ENCODE measurements around the gene ZNF746. TPM values are rescaled to one million over a fixed set of nuclear protein-coding genes. Genes with fewer than 3 reads are reported as not detected.
A peak's percentile ranks its signal among the peaks of the same experiment; 100 is the strongest.

ZNF746 gene
- total RNA-seq, 1 donor from 2014 or later: 20.2 TPM

DNA sequence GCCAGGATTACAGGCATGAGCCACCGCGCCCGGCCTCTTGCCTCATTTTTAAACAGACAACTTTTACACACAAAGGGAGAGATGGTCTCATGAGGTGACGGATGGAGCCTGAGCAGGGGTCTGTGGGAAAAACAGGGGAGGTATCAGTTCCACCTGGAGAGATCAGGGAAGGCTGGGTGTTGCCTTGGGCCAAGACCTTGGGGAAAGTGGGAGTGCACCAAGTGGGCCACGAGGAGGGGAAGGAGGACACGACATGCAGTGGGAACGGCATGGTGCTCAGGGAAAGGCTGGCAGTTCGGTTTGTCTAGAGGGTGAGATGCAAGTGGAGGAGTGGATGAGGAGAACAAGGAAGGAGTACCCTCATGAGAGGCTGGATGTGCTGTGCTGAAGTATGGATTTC is 27.8 kb downstream of the ZNF746 start:
- H3K9me3 Mint-ChIP-seq: peaks cover 6% of the 10 kb centered on the region
- DNase-seq (ENCODE audit: extremely low spot score, unreplicated experiment): peak; percentile 39
- peak overlapping the region; percentile 43 for H3K27ac Mint-ChIP-seq
- TF ChIP-seq, protein P1, sequence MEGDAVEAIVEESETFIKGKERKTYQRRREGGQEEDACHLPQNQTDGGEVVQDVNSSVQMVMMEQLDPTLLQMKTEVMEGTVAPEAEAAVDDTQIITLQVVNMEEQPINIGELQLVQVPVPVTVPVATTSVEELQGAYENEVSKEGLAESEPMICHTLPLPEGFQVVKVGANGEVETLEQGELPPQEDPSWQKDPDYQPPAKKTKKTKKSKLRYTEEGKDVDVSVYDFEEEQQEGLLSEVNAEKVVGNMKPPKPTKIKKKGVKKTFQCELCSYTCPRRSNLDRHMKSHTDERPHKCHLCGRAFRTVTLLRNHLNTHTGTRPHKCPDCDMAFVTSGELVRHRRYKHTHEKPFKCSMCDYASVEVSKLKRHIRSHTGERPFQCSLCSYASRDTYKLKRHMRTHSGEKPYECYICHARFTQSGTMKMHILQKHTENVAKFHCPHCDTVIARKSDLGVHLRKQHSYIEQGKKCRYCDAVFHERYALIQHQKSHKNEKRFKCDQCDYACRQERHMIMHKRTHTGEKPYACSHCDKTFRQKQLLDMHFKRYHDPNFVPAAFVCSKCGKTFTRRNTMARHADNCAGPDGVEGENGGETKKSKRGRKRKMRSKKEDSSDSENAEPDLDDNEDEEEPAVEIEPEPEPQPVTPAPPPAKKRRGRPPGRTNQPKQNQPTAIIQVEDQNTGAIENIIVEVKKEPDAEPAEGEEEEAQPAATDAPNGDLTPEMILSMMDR (conservative IDR thresholded peaks at IDR 0.05): no peak
- no peak overlapping the region for H3K4me3 Mint-ChIP-seq
- no peaks in the 10 kb centered on the region for H3K4me1 Mint-ChIP-seq (ENCODE audit: unreplicated experiment)
- no peaks in the 10 kb centered on the region for H3K27me3 Mint-ChIP-seq
- H3K36me3 Mint-ChIP-seq: peaks cover 30% of the 10 kb centered on the region

DNA sequence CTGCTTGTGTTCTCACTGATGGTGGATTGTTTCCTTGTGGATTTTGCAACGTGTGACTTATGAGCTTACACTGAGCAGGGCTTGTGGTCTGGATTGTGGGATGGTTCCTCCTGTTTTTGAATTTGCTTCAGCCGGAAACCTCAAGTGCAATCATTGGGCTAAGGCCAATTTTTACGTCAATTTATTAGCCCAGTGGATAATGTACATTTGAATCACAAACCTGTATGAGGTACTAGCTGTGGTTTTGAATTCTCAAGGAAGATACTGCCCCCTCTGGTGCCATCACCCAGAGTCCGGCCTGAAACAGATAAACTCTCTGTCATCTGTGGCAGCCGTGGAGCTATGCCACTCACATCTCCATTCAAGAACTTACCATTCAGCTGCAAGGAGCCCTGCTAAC is 29.4 kb downstream of the ZNF746 start:
- H3K4me3 Mint-ChIP-seq: no peak overlapping the region
- DNase-seq (ENCODE audit: extremely low spot score, unreplicated experiment): no peak
- peaks cover 4% of the 10 kb centered on the region for H3K27me3 Mint-ChIP-seq
- H3K27ac Mint-ChIP-seq: no peak overlapping the region
- H3K36me3 Mint-ChIP-seq: peaks cover 26% of the 10 kb centered on the region
- peaks cover 6% of the 10 kb centered on the region for H3K9me3 Mint-ChIP-seq
- no peaks in the 10 kb centered on the region for H3K4me1 Mint-ChIP-seq (ENCODE audit: unreplicated experiment)
- TF ChIP-seq, protein P1 (conservative IDR thresholded peaks at IDR 0.05): no peak

DNA sequence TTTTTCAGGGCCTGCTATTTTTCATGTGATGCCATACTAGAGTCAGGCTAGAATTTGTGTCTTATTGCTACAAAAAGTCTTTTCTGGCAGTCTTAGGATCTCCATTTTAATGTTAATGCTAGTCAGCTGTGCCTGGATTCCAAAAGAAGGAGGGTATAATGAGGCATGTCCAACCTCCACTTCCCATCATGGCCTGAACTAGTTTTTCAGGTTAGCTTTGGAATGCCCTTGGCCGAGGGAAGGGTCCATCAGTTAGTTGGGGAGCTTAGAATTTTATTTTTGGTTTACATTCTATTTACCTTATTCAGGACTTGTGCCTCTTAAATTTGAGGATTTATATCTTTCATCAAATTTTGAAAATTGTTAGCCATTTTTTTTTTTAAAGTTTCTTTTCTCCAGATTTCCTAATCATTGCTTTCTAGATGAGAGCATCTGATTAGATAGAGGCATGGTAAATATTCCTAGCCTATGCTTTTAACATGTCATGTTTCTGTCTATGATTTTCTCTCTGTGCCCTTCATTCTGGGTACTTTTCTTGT is 30.2 kb downstream of the ZNF746 start:
- Mint-ChIP-seq H3K4me3 (peak overlapping the region; percentile 53), H3K4me1 (ENCODE audit: unreplicated experiment) (no peaks in the 10 kb centered on the region), H3K36me3 (peaks cover 18% of the 10 kb centered on the region), H3K9me3 (peaks cover 6% of the 10 kb centered on the region), H3K27me3 (peaks cover 5% of the 10 kb centered on the region), H3K27ac (peak overlapping the region; percentile 74)
- TF ChIP-seq, protein P1 (conservative IDR thresholded peaks at IDR 0.05): no peak
- no peak for DNase-seq (ENCODE audit: extremely low spot score, unreplicated experiment)

DNA sequence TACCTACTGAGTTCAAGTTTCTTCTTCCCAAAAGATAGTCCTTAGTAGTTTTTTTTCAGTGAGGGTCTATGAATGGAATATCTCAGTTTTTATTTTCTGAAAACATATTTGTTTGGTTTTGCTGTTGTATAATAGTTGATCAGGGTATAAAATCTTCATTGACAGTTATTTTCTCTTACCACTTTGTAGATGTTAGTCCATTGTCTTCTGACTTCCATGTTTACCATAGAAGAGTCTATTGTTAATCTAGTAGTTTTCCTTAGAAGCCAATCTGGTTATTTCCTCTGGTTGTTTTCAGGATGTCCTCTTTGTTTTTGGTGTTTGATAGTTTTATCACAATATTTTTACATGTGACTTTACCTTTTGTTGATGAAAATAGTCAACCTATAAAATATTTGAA is 31.2 kb downstream of the ZNF746 start:
- no peak for DNase-seq (ENCODE audit: extremely low spot score, unreplicated experiment)
- TF ChIP-seq, protein P1 (conservative IDR thresholded peaks at IDR 0.05): no peak
- Mint-ChIP-seq H3K4me3 (no peak overlapping the region), H3K27ac (no peak overlapping the region), H3K4me1 (ENCODE audit: unreplicated experiment) (peaks cover under 1% of the 10 kb centered on the region), H3K27me3 (peaks cover 9% of the 10 kb centered on the region), H3K36me3 (peaks cover 10% of the 10 kb centered on the region), H3K9me3 (peaks cover 6% of the 10 kb centered on the region)

DNA sequence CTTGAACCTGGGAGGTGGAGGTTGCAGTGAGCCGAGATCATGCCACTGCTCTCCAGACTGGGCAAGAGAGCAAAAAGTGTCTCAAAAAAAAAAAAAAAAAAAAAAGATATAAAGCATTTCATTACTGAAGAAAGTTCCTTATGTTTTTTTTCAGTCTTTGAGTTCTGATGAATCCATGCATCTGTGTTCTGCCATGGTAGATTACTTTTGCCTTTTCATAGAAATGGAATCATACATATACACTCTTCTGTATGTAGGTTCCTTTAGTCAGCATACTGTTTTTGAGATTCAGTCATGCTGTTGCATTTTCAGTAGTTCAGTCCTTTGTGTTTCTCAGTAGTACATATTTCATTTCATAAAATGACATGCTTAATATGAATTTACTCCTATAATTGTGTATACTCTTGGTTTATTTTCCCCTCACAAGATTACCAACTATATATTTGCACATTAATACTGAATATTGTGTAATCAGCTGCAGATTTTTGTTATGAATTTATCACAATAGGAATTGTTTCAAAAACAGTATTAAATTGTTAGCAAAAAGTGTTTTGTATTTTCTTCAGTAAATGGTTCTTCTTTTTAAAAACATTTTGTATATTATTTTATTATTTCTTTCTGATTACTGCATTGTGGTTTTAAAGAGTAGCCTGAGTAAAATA is 34.0 kb downstream of the ZNF746 start:
- Mint-ChIP-seq H3K4me1 (ENCODE audit: unreplicated experiment) (peaks cover 10% of the 10 kb centered on the region), H3K9me3 (peaks cover 6% of the 10 kb centered on the region), H3K4me3 (no peak overlapping the region), H3K27me3 (peaks cover 9% of the 10 kb centered on the region), H3K27ac (no peak overlapping the region), H3K36me3 (no peaks in the 10 kb centered on the region)
- no peak for DNase-seq (ENCODE audit: extremely low spot score, unreplicated experiment)
- TF ChIP-seq, protein P1 (conservative IDR thresholded peaks at IDR 0.05): no peak
